ENCODE results near the gene HPDL. TPM values are rescaled to one million over a fixed set of nuclear protein-coding genes. Genes with fewer than 3 reads are reported as not detected.

Gene HPDL
- total RNA-seq, 1 donor from 2014 or later, result 0.61 TPM

GRCh38 chr1:45354838-45355237 is 28.1 kb downstream of the HPDL start:
- Histone ChIP-seq H3K9ac (ENCODE audit: low read length) (no peak overlapping the region), H3K4me2 (ENCODE audit: low read length) (no peak overlapping the region), H3K27ac (ENCODE audit: low read depth, low read length) (no peak overlapping the region), H3K36me3 (ENCODE audit: insufficient read depth, low read length) (no peaks in the 10 kb centered on the region), H3K27me3 (ENCODE audit: insufficient read depth, low read length) (no peaks in the 10 kb centered on the region), H4K20me1 (ENCODE audit: insufficient read depth, low read length) (no peaks in the 10 kb centered on the region), H3K79me2 (ENCODE audit: insufficient read depth, low read length) (no peaks in the 10 kb centered on the region), H3K4me1 (ENCODE audit: insufficient read depth, low read length) (no peaks in the 10 kb centered on the region), H3K9me3 (ENCODE audit: insufficient read depth, low read depth, low read length) (no peaks in the 10 kb centered on the region), H3K4me3 (ENCODE audit: insufficient read depth, low read depth, low read length) (no peak overlapping the region), H2AFZ (ENCODE audit: low read depth, low read length) (no peak overlapping the region)
- TF ChIP-seq CTCF (IDR thresholded peaks at IDR 0.05; ENCODE audit: insufficient read depth, low read depth, low read length), result no peak
- TF ChIP-seq EZH2 (IDR thresholded peaks at IDR 0.05; ENCODE audit: insufficient read depth, low read length), result no peak
- H3K4me3 Mint-ChIP-seq (ENCODE audit: unreplicated experiment), result no peak overlapping the region
- no peak overlapping the region for H3K27ac Mint-ChIP-seq (ENCODE audit: unreplicated experiment)
- H3K36me3 Mint-ChIP-seq (ENCODE audit: low read depth, unreplicated experiment), result peaks cover 3% of the 10 kb centered on the region
- no peak for DNase-seq (ENCODE audit: low read depth)
- H3K4me1 Mint-ChIP-seq (ENCODE audit: low read depth, unreplicated experiment), result no peaks in the 10 kb centered on the region
- no peaks in the 10 kb centered on the region for H3K27me3 Mint-ChIP-seq (ENCODE audit: low read depth, unreplicated experiment)
- FAIRE-seq, result no peak
- no peaks in the 10 kb centered on the region for H3K9me3 Mint-ChIP-seq (ENCODE audit: unreplicated experiment)

- H3K27me3 Mint-ChIP-seq (ENCODE audit: low read depth, unreplicated experiment), result no peaks in the 10 kb centered on the region
- H3K4me1 Mint-ChIP-seq (ENCODE audit: low read depth, unreplicated experiment), result no peaks in the 10 kb centered on the region
- no peak overlapping the region for H2AFZ ChIP-seq (ENCODE audit: low read depth, low read length)
- H3K4me1 ChIP-seq (ENCODE audit: insufficient read depth, low read length), result no peaks in the 10 kb centered on the region
- TF ChIP-seq CTCF (IDR thresholded peaks at IDR 0.05; ENCODE audit: insufficient read depth, low read depth, low read length), result no peak
- no peak for TF ChIP-seq EZH2 (IDR thresholded peaks at IDR 0.05; ENCODE audit: insufficient read depth, low read length)
- H3K4me3 Mint-ChIP-seq (ENCODE audit: unreplicated experiment), result no peak overlapping the region
- DNase-seq (ENCODE audit: low read depth) (no peak), FAIRE-seq (no peak)
- H3K9ac ChIP-seq (ENCODE audit: low read length), result no peak overlapping the region
- peaks cover 3% of the 10 kb centered on the region for H3K36me3 Mint-ChIP-seq (ENCODE audit: low read depth, unreplicated experiment)
- no peaks in the 10 kb centered on the region for H3K27me3 ChIP-seq (ENCODE audit: insufficient read depth, low read length)
- H3K27ac ChIP-seq (ENCODE audit: low read depth, low read length), result no peak overlapping the region
- no peaks in the 10 kb centered on the region for H3K79me2 ChIP-seq (ENCODE audit: insufficient read depth, low read length)
- no peaks in the 10 kb centered on the region for H4K20me1 ChIP-seq (ENCODE audit: insufficient read depth, low read length)
- no peak overlapping the region for H3K4me3 ChIP-seq (ENCODE audit: insufficient read depth, low read depth, low read length)
- H3K9me3 ChIP-seq (ENCODE audit: insufficient read depth, low read depth, low read length), result no peaks in the 10 kb centered on the region
- no peaks in the 10 kb centered on the region for H3K9me3 Mint-ChIP-seq (ENCODE audit: unreplicated experiment)
- no peak overlapping the region for H3K27ac Mint-ChIP-seq (ENCODE audit: unreplicated experiment)
- no peaks in the 10 kb centered on the region for H3K36me3 ChIP-seq (ENCODE audit: insufficient read depth, low read length)
- H3K4me2 ChIP-seq (ENCODE audit: low read length), result no peak overlapping the region
Measured at GRCh38 chr1:45355683-45356082, 29.0 kb downstream of the HPDL start.

GRCh38 chr1:45356186-45356585 is 29.5 kb downstream of the HPDL start:
- H2AFZ ChIP-seq (ENCODE audit: low read depth, low read length), result no peak overlapping the region
- no peak overlapping the region for H3K4me3 ChIP-seq (ENCODE audit: insufficient read depth, low read depth, low read length)
- FAIRE-seq (no peak), DNase-seq (ENCODE audit: low read depth) (no peak)
- H4K20me1 ChIP-seq (ENCODE audit: insufficient read depth, low read length), result no peaks in the 10 kb centered on the region
- H3K9me3 Mint-ChIP-seq (ENCODE audit: unreplicated experiment), result no peaks in the 10 kb centered on the region
- H3K9ac ChIP-seq (ENCODE audit: low read length), result no peak overlapping the region
- no peaks in the 10 kb centered on the region for H3K4me1 Mint-ChIP-seq (ENCODE audit: low read depth, unreplicated experiment)
- H3K36me3 Mint-ChIP-seq (ENCODE audit: low read depth, unreplicated experiment), result peaks cover 3% of the 10 kb centered on the region
- no peak overlapping the region for H3K4me3 Mint-ChIP-seq (ENCODE audit: unreplicated experiment)
- no peaks in the 10 kb centered on the region for H3K9me3 ChIP-seq (ENCODE audit: insufficient read depth, low read depth, low read length)
- no peak overlapping the region for H3K27ac ChIP-seq (ENCODE audit: low read depth, low read length)
- TF ChIP-seq CTCF (IDR thresholded peaks at IDR 0.05; ENCODE audit: insufficient read depth, low read depth, low read length), result no peak
- no peak for TF ChIP-seq EZH2 (IDR thresholded peaks at IDR 0.05; ENCODE audit: insufficient read depth, low read length)
- H3K4me2 ChIP-seq (ENCODE audit: low read length), result no peak overlapping the region
- no peaks in the 10 kb centered on the region for H3K27me3 Mint-ChIP-seq (ENCODE audit: low read depth, unreplicated experiment)
- no peak overlapping the region for H3K27ac Mint-ChIP-seq (ENCODE audit: unreplicated experiment)
- H3K79me2 ChIP-seq (ENCODE audit: insufficient read depth, low read length), result no peaks in the 10 kb centered on the region
- H3K27me3 ChIP-seq (ENCODE audit: insufficient read depth, low read length), result no peaks in the 10 kb centered on the region
- H3K36me3 ChIP-seq (ENCODE audit: insufficient read depth, low read length), result no peaks in the 10 kb centered on the region
- H3K4me1 ChIP-seq (ENCODE audit: insufficient read depth, low read length), result no peaks in the 10 kb centered on the region

Data from astrocyte (in vitro differentiated cells and primary cell).